K562 (cell line): ENCODE results near the gene PIGQ. TPM values are rescaled to one million over a fixed set of nuclear protein-coding genes. Genes with fewer than 3 reads are reported as not detected.
A peak's percentile ranks its signal among the peaks of the same experiment; 100 is the strongest.

Experiments used
- CGGBP1 ChIP-seq: fragments of 250-450 bp; sonication (Bioruptor Pico); IDR thresholded peaks from 2 replicates; pipeline ENCODE4 v1.9.0; 2021; ENCODE audit warnings: mild to moderate bottlenecking
- MGA ChIP-seq: fragments of 450-650 bp; IDR thresholded peaks from 2 replicates; pipeline ENCODE4 v1.6.1; 2016; ENCODE audit warnings: mild to moderate bottlenecking, moderate library complexity
- NR3C1 ChIP-seq: sonication (generic); formaldehyde crosslinking; IDR thresholded peaks from 2 replicates; pipeline ENCODE4 v1.8.1; 2022; ENCODE audit warnings: missing genetic modification reagents
- SIN3B ChIP-seq: fragments of 450-650 bp; IDR thresholded peaks from 2 replicates; pipeline ENCODE4 v1.6.1; 2017; ENCODE audit warnings: low read depth, mild to moderate bottlenecking, moderate library complexity
- ZBTB33 ChIP-seq: sonication (generic); formaldehyde crosslinking; IDR thresholded peaks from 2 replicates; pipeline ENCODE4 v1.8.1; 2023; ENCODE audit warnings: mild to moderate bottlenecking, missing genetic modification reagents
- ZNF232 ChIP-seq: sonication (generic); formaldehyde crosslinking; IDR thresholded peaks from 2 replicates; pipeline ENCODE4 v1.8.0; 2022; ENCODE audit warnings: mild to moderate bottlenecking, missing genetic modification reagents
- ZNF518B ChIP-seq: fragments of 250-450 bp; sonication (Bioruptor Pico); IDR thresholded peaks from 2 replicates; pipeline ENCODE4 v1.5.0; 2021; ENCODE audit warnings: mild to moderate bottlenecking, moderate library complexity
- polyA plus RNA-seq, 8 experiments: library from polyadenylated mRNA; depleted of rRNA in 4 of 8; stranded (reverse) in 5 of 8; unstranded in 3 of 8; fragments of >200 nt; fragmentation: Nextera tagmentation in 2 of 8; fragmentation: Illumina TruSeq in 1 of 8; extraction: Ambion mirVana in 2 of 8; extraction: Trizol in 1 of 8; gene quantifications; 2 replicates each; pipeline versions ENCODE4 v1.2.1 to v1.2.3, GENCODE V29; 2011 to 2014; ENCODE audit warnings: inconsistent platforms in 1 of 8, missing spikeins in 1 of 8
- total RNA-seq, 7 experiments: library from RNA; depleted of rRNA in 6 of 7; stranded (reverse); fragments of >200 nt in 6 of 7; fragmentation: Illumina TruSeq in 2 of 7; extraction: Trizol in 2 of 7; gene quantifications; 2 replicates each; pipeline versions ENCODE4 v1.2.1 to v1.2.3, GENCODE V29; 2011 to 2021; ENCODE audit warnings: low replicate concordance in 1 of 7

Gene PIGQ
- total and polyA plus RNA-seq, 9 of the 15 experiments (the other 6 are each of a cell fraction or from before 2014, with no cell fraction given), result 0.20 to 49.6 (median 11.7) TPM

GRCh38 chr16:627454-628239, 57.9 kb downstream of the PIGQ start (continued):
- TF ChIP-seq ZBTB33 (peak; percentile 99), NR3C1 (no peak), MGA (peak; percentile 42), SIN3B (no peak), CGGBP1 (CRISPR knock-in tag) (no peak), ZNF232 (no peak), ZNF518B (CRISPR knock-in tag) (no peak)
